Activated CD4-positive, alpha-beta memory T cell treated with anti-CD3 and anti-CD28 coated beads for 36 hours (primary cell): ENCODE measurements around the gene CLEC2L. TPM values are rescaled to one million over a fixed set of nuclear protein-coding genes. Genes with fewer than 3 reads are reported as not detected.

Source experiments
- CTCF ChIA-PET: fragments of 350-600 bp; sonication (Branson Sonifier 250); formaldehyde crosslinking; loops from one replicate; lab custom pipeline; 2021; ENCODE audit warnings: antibody characterized with exemption, inconsistent platforms; lab: Charles Lee
- POLR2A ChIA-PET: fragments of 350-600 bp; sonication (Branson Sonifier 250); formaldehyde crosslinking; loops from one replicate; lab custom pipeline; 2021; ENCODE audit warnings: antibody characterized with exemption; lab: Charles Lee
- DNase-seq: peaks from one replicate; pipeline ENCODE4 v3.0.0-alpha.2; 2020
- H3K27ac Mint-ChIP-seq: one replicate; pipeline ENCODE4 v1.8.0; 2021; ENCODE audit warnings: mixed read lengths
- H3K27me3 Mint-ChIP-seq: one replicate; pipeline ENCODE4 v1.8.0; 2021; ENCODE audit warnings: mixed read lengths
- H3K36me3 Mint-ChIP-seq: one replicate; pipeline ENCODE4 v1.8.0; 2021; ENCODE audit warnings: mixed read lengths
- H3K4me1 Mint-ChIP-seq: one replicate; pipeline ENCODE4 v1.8.0; 2021; ENCODE audit warnings: low read depth, mixed read lengths
- H3K4me3 Mint-ChIP-seq: one replicate; pipeline ENCODE4 v1.8.0; 2021; ENCODE audit warnings: mild to moderate bottlenecking, mixed read lengths
- H3K9me3 Mint-ChIP-seq: one replicate; pipeline ENCODE4 v1.8.0; 2021; ENCODE audit warnings: mixed read lengths
- intact Hi-C: fragments of 100-400 bp; cut with micrococcal nuclease; formaldehyde crosslinking; loops from one replicate; pipeline ENCODE4 v1.15.1; 2023
- total RNA-seq, 2 experiments: library from RNA; stranded (reverse); gene quantifications; one replicate each; pipeline ENCODE4 v1.2.3, GENCODE V29; 2021

CLEC2L gene
- total RNA-seq, 2 experiments from 2014 or later, result not detected

- ChIA-PET POLR2A (no interaction called here), CTCF (no interaction called here)
- intact Hi-C loops, result no loop called here
- no peak overlapping the region for H3K4me3 Mint-ChIP-seq
- DNase-seq, result no peak
- peaks cover 5% of the 10 kb centered on the region for H3K27me3 Mint-ChIP-seq
- peaks cover 4% of the 10 kb centered on the region for H3K9me3 Mint-ChIP-seq
- H3K27ac Mint-ChIP-seq, result no peak overlapping the region
- H3K4me1 Mint-ChIP-seq, result peaks cover 12% of the 10 kb centered on the region
- peaks cover 3% of the 10 kb centered on the region for H3K36me3 Mint-ChIP-seq
These were observed 39.6 kb downstream of the CLEC2L start for GRCh38 chr7:139562961-139563565.

DNA sequence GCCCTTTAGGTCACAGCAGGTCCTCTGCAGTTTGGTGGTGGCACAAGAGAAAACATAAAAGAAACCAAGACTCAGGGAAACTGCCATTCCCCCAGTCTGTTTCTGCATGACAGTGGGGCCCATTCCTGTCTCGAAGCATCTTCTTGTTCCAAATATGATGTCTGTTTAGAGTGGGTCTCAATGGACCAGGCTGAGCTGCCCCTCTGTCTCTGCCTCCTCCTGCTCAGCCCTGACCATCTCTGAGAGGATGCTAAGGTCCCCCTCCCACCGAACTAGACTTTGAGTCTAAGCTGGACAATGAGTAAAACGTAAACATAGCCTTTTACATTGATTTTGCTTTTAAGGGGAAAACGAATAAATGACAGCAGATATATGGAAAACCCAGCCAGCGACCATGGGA, 40.4 kb downstream of the CLEC2L start:
- POLR2A ChIA-PET, result no interaction called here
- Mint-ChIP-seq H3K9me3 (peaks cover 4% of the 10 kb centered on the region), H3K4me1 (peaks cover 12% of the 10 kb centered on the region), H3K36me3 (peaks cover 3% of the 10 kb centered on the region), H3K27me3 (peaks cover 4% of the 10 kb centered on the region), H3K27ac (no peak overlapping the region), H3K4me3 (no peak overlapping the region)
- DNase-seq, result no peak
- intact Hi-C loops, result no loop called here
- CTCF ChIA-PET, result no interaction called here

DNA sequence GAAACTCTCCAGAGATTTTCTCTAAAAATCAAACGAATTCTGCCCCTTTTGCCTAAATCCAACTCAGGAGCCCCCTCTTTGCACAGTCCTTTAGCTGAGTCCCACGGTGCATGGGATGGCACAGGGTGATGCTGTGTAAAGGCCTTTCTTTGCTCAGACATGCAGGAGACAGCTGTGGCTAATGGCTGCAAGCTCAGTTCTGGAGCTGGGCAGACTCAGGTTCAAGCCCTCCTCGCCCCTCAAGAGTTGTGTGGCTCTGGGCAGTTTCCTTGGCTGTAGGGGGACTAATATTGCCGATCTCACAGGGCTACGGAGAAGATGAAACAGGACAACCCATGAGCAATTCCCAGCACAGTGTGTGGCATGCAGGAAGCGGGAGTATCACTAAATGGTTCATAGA, 42.6 kb downstream of the CLEC2L start:
- POLR2A ChIA-PET, result no interaction called here

GRCh38 chr7:139566736-139567646, 43.5 kb downstream of the CLEC2L start:
- no peak for DNase-seq
- H3K27ac Mint-ChIP-seq, result no peak overlapping the region
- ChIA-PET POLR2A (no interaction called here), CTCF (no interaction called here)
- peaks cover 7% of the 10 kb centered on the region for H3K36me3 Mint-ChIP-seq
- intact Hi-C loops, result no loop called here
- H3K4me3 Mint-ChIP-seq, result no peak overlapping the region
- H3K4me1 Mint-ChIP-seq, result peaks cover 12% of the 10 kb centered on the region
- H3K9me3 Mint-ChIP-seq, result no peaks in the 10 kb centered on the region
- H3K27me3 Mint-ChIP-seq, result no peaks in the 10 kb centered on the region

More for the DNA sequence above, 42.6 kb downstream of the CLEC2L start:
- Mint-ChIP-seq H3K36me3 (peaks cover 5% of the 10 kb centered on the region), H3K4me1 (peaks cover 12% of the 10 kb centered on the region), H3K4me3 (no peak overlapping the region), H3K27ac (no peak overlapping the region), H3K27me3 (no peaks in the 10 kb centered on the region), H3K9me3 (no peaks in the 10 kb centered on the region)
- intact Hi-C loops, result no loop called here
- no peak for DNase-seq
- CTCF ChIA-PET, result no interaction called here

DNA sequence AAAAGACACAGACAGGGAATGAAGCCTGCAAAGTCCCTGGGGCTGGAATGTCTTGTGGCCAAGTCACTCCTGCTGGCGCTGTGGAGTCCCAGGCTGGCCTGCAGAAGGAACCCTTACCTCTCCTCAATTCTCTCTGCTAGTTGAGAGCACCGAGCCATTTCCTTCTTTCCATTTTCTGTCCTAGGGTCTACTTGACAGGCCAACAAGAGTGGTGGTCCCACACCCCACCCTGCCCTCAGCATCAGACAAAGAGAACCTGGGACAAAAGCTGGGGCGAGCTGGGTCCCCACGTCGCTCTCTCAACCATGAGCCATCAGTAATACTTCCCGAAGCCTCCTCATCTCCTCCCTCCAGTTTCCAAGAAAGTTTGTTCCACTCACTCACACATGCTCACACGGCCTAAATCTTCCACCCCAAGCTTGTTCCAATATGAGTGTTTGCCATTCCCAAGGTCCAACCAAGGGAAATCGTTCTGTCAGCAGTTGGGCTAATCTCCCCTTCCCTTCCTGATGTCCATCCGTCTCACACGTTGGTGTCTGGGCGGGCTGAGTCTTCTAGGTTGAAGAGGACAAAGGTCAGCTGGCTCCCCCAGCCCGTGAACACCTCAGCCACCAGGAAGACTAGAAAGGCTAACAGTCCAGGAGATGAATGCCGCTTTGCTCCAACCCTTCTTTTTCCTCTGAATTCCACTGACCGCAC, 44.3 kb downstream of the CLEC2L start:
- intact Hi-C loops, result no loop called here
- Mint-ChIP-seq H3K27ac (no peak overlapping the region), H3K4me3 (no peak overlapping the region), H3K9me3 (no peaks in the 10 kb centered on the region), H3K27me3 (no peaks in the 10 kb centered on the region), H3K4me1 (peaks cover 12% of the 10 kb centered on the region), H3K36me3 (peaks cover 7% of the 10 kb centered on the region)
- CTCF ChIA-PET, result no interaction called here
- POLR2A ChIA-PET, result no interaction called here
- no peak for DNase-seq

- ChIA-PET POLR2A (no interaction called here), CTCF (no interaction called here)
- intact Hi-C loops, result no loop called here
- H3K4me1 Mint-ChIP-seq, result peaks cover 12% of the 10 kb centered on the region
- H3K4me3 Mint-ChIP-seq, result no peak overlapping the region
- no peak for DNase-seq
- H3K27ac Mint-ChIP-seq, result no peak overlapping the region
- peaks cover 10% of the 10 kb centered on the region for H3K36me3 Mint-ChIP-seq
- no peaks in the 10 kb centered on the region for H3K9me3 Mint-ChIP-seq
- no peaks in the 10 kb centered on the region for H3K27me3 Mint-ChIP-seq
These were observed 44.8 kb downstream of the CLEC2L start for GRCh38 chr7:139568346-139568675.

GRCh38 chr7:139568813-139569490, 45.5 kb downstream of the CLEC2L start:
- H3K4me1 Mint-ChIP-seq, result peaks cover 12% of the 10 kb centered on the region
- peaks cover 10% of the 10 kb centered on the region for H3K36me3 Mint-ChIP-seq
- CTCF ChIA-PET, result no interaction called here
- DNase-seq, result no peak
- intact Hi-C loops, result no loop called here
- no peaks in the 10 kb centered on the region for H3K9me3 Mint-ChIP-seq
- H3K27ac Mint-ChIP-seq, result no peak overlapping the region
- no peaks in the 10 kb centered on the region for H3K27me3 Mint-ChIP-seq
- H3K4me3 Mint-ChIP-seq, result no peak overlapping the region
- POLR2A ChIA-PET, result interaction anchor here (0.5 kb wide), 1 partner anchor 942 kb away, joined by 3 read pairs; no protein-coding TSS in a partner anchor

- intact Hi-C loops, result no loop called here
These were observed 46.6 kb downstream of the CLEC2L start for GRCh38 chr7:139570119-139570518.

GRCh38 chr7:139570626-139571025, 47.1 kb downstream of the CLEC2L start:
- intact Hi-C loops, result no loop called here
- Mint-ChIP-seq H3K4me1 (peaks cover 4% of the 10 kb centered on the region), H3K27me3 (no peaks in the 10 kb centered on the region), H3K9me3 (no peaks in the 10 kb centered on the region), H3K36me3 (peaks cover 12% of the 10 kb centered on the region), H3K4me3 (no peak overlapping the region), H3K27ac (no peak overlapping the region)
- CTCF ChIA-PET, result no interaction called here
- POLR2A ChIA-PET, result no interaction called here
- DNase-seq, result no peak

More at GRCh38 chr7:139570119-139570518, 46.6 kb downstream of the CLEC2L start:
- no peak overlapping the region for H3K4me3 Mint-ChIP-seq
- no peaks in the 10 kb centered on the region for H3K27me3 Mint-ChIP-seq
- peaks cover 8% of the 10 kb centered on the region for H3K4me1 Mint-ChIP-seq
- no peak overlapping the region for H3K27ac Mint-ChIP-seq
- CTCF ChIA-PET, result no interaction called here
- DNase-seq, result no peak
- H3K36me3 Mint-ChIP-seq, result peaks cover 12% of the 10 kb centered on the region
- POLR2A ChIA-PET, result no interaction called here
- H3K9me3 Mint-ChIP-seq, result no peaks in the 10 kb centered on the region

GRCh38 chr7:139571190-139571589, 47.7 kb downstream of the CLEC2L start:
- Mint-ChIP-seq H3K9me3 (no peaks in the 10 kb centered on the region), H3K36me3 (peaks cover 12% of the 10 kb centered on the region), H3K4me1 (peaks cover under 1% of the 10 kb centered on the region), H3K4me3 (no peak overlapping the region), H3K27me3 (no peaks in the 10 kb centered on the region), H3K27ac (no peak overlapping the region)
- CTCF ChIA-PET, result no interaction called here
- no peak for DNase-seq
- POLR2A ChIA-PET, result no interaction called here
- intact Hi-C loops, result no loop called here

GRCh38 chr7:139571651-139572050, 48.2 kb downstream of the CLEC2L start:
- POLR2A ChIA-PET, result no interaction called here
- no peaks in the 10 kb centered on the region for H3K27me3 Mint-ChIP-seq
- H3K36me3 Mint-ChIP-seq, result peaks cover 12% of the 10 kb centered on the region
- H3K4me3 Mint-ChIP-seq, result no peak overlapping the region
- intact Hi-C loops, result no loop called here
- no peak for DNase-seq
- no peaks in the 10 kb centered on the region for H3K9me3 Mint-ChIP-seq
- no peaks in the 10 kb centered on the region for H3K4me1 Mint-ChIP-seq
- H3K27ac Mint-ChIP-seq, result no peak overlapping the region
- CTCF ChIA-PET, result no interaction called here

GRCh38 chr7:139572071-139572470, 48.6 kb downstream of the CLEC2L start:
- Mint-ChIP-seq H3K36me3 (peaks cover 9% of the 10 kb centered on the region), H3K4me1 (no peaks in the 10 kb centered on the region), H3K9me3 (no peaks in the 10 kb centered on the region), H3K27me3 (no peaks in the 10 kb centered on the region), H3K4me3 (no peak overlapping the region), H3K27ac (no peak overlapping the region)
- ChIA-PET POLR2A (no interaction called here), CTCF (no interaction called here)
- no peak for DNase-seq
- intact Hi-C loops, result no loop called here
